K562 treated with DMSO at 1 percent for 48 hours (cell line): ENCODE data around the gene DCUN1D2. TPM values are rescaled to one million over a fixed set of nuclear protein-coding genes. Genes with fewer than 3 reads are reported as not detected.

Experiments
- total RNA-seq: library from RNA; unstranded; fragments of 300-600 nt; gene quantifications from 2 replicates; pipeline ENCODE4 v1.2.3, GENCODE V29; 2022; ENCODE audit warnings: low replicate concordance; ENCODE audit errors: extremely low read depth

The DCUN1D2 gene
- not detected in 2 replicates for total RNA-seq

DNA sequence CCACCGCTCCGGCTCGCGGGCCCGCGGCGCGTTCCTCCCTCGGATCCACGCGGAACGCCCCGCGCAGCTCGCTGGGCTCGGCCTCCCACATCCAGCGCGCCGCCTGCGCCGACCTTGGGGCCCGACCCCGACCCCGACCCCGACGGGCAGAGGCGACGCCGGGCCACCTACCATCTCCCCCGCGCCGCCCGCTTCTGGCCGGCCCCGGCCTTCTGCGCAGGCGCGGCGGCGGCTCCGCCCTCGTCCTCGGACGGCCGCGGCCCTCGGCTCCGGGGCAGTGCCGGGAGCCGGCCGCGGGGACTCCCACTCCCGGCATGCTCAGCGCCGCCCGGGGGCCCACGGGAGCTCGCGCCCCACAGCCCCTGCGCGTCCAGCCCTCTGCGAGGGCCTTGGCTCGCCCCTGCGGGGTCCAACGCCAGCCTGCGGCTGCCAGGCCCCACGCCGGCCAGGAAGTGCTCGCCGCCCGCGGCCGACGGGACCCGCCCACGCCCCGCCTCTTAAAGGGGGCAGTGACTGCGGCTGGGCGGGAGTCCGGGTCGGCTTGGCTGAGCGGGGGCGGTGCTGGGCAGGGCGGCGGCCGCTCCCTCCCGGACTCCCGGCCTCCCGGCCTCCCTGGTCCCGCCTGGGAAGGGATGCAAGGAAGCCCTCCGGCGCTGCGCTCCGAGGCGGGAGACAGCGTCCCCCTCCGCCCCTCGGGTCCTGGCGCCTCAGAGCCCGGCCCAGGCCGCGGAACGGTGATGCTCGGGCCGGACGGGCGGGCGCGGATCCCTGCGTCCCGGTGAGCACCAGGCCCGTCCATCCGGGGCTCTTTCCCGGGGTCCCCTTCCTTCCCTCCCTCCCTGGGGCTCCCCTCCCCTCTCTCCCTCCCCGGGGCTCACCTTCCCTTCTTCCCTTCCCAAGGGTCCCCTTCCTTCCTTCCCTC, at the start of gene DCUN1D2:
DCUN1D2 (minus strand) TSS at position 216 of the 922 bp plus-strand sequence; CDS start at position 174, 42 bp downstream.

DNA sequence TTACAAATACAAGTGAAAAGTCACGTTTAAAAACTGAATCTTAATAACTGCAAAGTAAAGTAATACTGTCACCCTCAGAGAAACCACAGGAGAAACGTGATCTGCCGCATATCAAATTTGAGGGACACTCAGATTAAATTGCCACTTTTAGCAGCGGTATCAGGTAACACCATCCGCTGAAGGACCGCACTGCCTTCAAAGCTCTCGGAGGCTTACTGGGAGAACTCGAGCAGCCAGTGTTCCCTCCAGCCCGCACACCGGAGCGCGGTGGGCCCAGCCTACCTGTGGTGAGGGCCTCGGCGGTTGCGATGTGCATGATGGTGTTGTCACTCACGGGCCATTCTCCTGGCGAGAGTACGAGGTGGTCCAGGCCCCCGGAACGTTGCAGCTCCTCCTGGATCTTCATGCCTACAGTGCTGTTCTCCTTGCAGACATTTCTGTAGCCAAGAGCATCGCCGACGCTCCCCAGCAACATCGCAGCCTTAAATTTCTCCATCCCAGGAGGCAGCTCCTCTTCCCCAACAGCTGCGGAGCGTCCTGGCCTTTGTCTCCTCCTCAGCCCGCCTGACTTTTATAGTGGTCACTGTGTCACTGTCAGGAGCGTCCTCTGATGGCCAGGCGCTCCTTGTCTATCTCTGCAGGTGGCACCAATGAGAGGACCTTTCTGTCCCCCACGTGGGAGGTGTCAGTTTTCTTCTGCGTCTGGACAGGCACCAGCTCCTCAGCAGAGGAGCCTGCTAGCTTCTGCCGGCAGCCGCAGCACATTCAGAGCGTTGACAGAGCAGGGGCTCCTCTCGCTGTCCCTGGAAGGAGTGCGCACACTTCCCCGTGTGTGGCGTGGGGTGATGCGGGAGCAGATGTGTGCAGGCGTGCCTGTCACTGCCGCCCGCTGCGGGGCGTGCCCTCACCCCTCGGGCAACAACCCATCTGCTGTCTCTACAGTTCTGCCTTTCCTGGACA, 37.3 kb downstream of the DCUN1D2 start, which contains the start of gene ADPRHL1:
ADPRHL1 (minus strand) TSS at position 547 of the 960 bp plus-strand sequence; CDS start at position 496, 51 bp downstream.

Other genes starting within 250 kb of the DCUN1D2 start
- gene LAMP1, start 193.5 kb downstream of the DCUN1D2 start, total RNA-seq = not detected in 2 replicates
- not detected in 2 replicates for gene GRTP1, start 126.6 kb downstream of the DCUN1D2 start, total RNA-seq
- not detected in 2 replicates for gene ADPRHL1, start 37.2 kb downstream of the DCUN1D2 start, total RNA-seq
- gene TFDP1, start 94.0 kb upstream of the DCUN1D2 start, total RNA-seq = not detected in 2 replicates
- not detected in 2 replicates for gene ATP4B, start 167.5 kb upstream of the DCUN1D2 start, total RNA-seq
- not detected in 2 replicates for gene GRK1, start 176.5 kb upstream of the DCUN1D2 start, total RNA-seq